NT2/D1 (cell line): ENCODE measurements around the gene LGALS3.

Experiments used
- SUZ12 ChIP-seq: IDR thresholded peaks from 2 replicates; pipeline ENCODE4 v1.6.1; 2011; ENCODE audit not compliant: insufficient read length, insufficient read depth; ENCODE audit errors: extremely low read depth
- YY1 ChIP-seq: IDR thresholded peaks from 2 replicates; pipeline ENCODE4 v1.6.1; 2011; ENCODE audit not compliant: insufficient read length, insufficient read depth
- ZNF274 ChIP-seq: IDR thresholded peaks from 2 replicates; pipeline ENCODE4 v1.6.1; 2011; ENCODE audit warnings: mild to moderate bottlenecking, low read depth, low read length

DNA sequence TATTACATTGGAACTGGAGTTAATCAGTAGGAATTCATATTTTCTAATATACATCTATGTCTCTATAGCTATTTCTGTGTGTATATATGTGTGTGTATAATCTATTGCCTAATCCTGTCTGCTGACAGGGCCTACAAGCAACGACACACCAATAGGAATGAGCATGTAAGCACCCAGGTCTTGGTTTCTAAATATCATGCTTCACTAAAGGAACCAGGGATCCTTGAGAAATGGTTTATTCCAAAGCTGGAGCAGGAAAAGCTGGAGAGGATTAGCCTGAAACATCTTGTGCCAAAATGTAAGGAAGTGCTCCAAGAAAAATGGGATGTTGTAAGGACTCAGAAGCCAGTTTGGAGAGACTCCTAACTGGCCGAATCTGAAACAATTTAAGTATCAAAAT lies 29.3 kb upstream of the LGALS3 start:
- TF ChIP-seq SUZ12: no peak
- no peak for TF ChIP-seq YY1
- TF ChIP-seq ZNF274: no peak
